Adrenal gland (tissue), 5 donors: ENCODE results near the gene CNKSR1.

Source experiments
- CTCF ChIP-seq, 6 experiments: fragments of 450-650 bp in 4 of 6; fragments of 200-600 bp in 2 of 6; sonication (generic) in 1 of 6; IDR thresholded peaks; 1 replicate in 5 of 6; 2 replicates in 1 of 6; pipeline versions ENCODE4 v1.5.1 to v1.8.0; 2016 to 2021; ENCODE audit warnings: antibody characterized with exemption in 6 of 6, mild to moderate bottlenecking in 2 of 6, moderate library complexity in 1 of 6
- POLR2A ChIP-seq, 2 donors: fragments of 450-650 bp; IDR thresholded peaks; one replicate each; pipeline ENCODE4 v1.6.1; 2017; ENCODE audit warnings: antibody characterized with exemption in 2 of 2, mild to moderate bottlenecking in 2 of 2, moderate library complexity in 1 of 2
- donor health status: DM: no; HTN: no; CAD: no.

GRCh38 chr1:26188477-26188876 is 11.2 kb downstream of the CNKSR1 start:
- TF ChIP-seq CTCF (IDR thresholded peaks at IDR 0.05) (no peak), POLR2A (IDR thresholded peaks at IDR 0.05) (no peak)
